K562 (cell line): Measurements from ENCODE around the gene OR4Q2. TPM values are rescaled to one million over a fixed set of nuclear protein-coding genes. Genes with fewer than 3 reads are reported as not detected.

Experiments
- ATAC-seq: fragments of 200-7000 bp; cut with Tn5 transposase; 3 replicates; pipeline ENCODE4 v1.9.1; 2020; ENCODE audit warnings: moderate library complexity
- Bru-seq: library from RNA; stranded (reverse); fragments of 400-500 nt; gene quantifications from one replicate; lab custom pipeline; 2021; lab: Mats Ljungman, UMichigan
- BruChase-seq, 2 experiments: library from RNA; stranded (reverse); fragments of 400-500 nt; gene quantifications; one replicate each; lab custom pipeline; 2021; lab: Mats Ljungman, UMichigan
- BruUV-seq: library from RNA; stranded (reverse); fragments of 400-500 nt; replicated peaks from 2 replicates; lab custom pipeline; 2021; lab: Mats Ljungman, UMichigan
- CTCF ChIA-PET: fragments of 300-600 bp; formaldehyde crosslinking; extraction: SDS; loops from one replicate; lab custom pipeline; 2021; ENCODE audit warnings: low intra/inter-chr PET ratio; lab: Yijun Ruan, JAX
- POLR2A ChIA-PET: fragments of 300-600, 350-650 bp; sonication (Branson Sonifier 250); formaldehyde crosslinking; extraction: SDS; loops from one replicate; lab custom pipeline; 2021; ENCODE audit warnings: antibody characterized with exemption, inconsistent platforms; lab: Yijun Ruan, JAX
- DNase-seq, 4 experiments: peaks; one replicate each; pipeline versions ENCODE4 v3.0.0 to v3.0.0-alpha.2; 2011 to 2018; ENCODE audit warnings: low spot score in 3 of 4, mixed read lengths in 3 of 4; ENCODE audit errors: extremely low read depth in 1 of 4
- FAIRE-seq: peaks from 2 replicates; lab custom pipeline; 2011; peaks lifted over from hg19 to GRCh38; lab: Jason Lieb, UNC
- H2AFZ ChIP-seq: 2 replicates; pipeline ENCODE4 v1.6.0; 2011; ENCODE audit warnings: low read depth, low read length, control low read depth, inconsistent platforms
- H3K27ac ChIP-seq: fragments of 200-600 bp; 3 replicates; pipeline ENCODE4 v1.8.0; 2011; ENCODE audit warnings: low read depth, mild to moderate bottlenecking, control low read depth, inconsistent platforms, low read length, moderate library complexity, mixed read lengths; ENCODE audit errors: extremely low read depth
- H3K27me3 ChIP-seq, 2 experiments: fragments of 300-600 bp in 1 of 2; 2 replicates in 1 of 2; 3 replicates in 1 of 2; pipeline versions ENCODE4 v1.6.0 to v1.8.0; 2011; ENCODE audit warnings: inconsistent platforms in 2 of 2, low read length in 2 of 2, mild to moderate bottlenecking in 1 of 2, mixed read lengths in 1 of 2, moderate library complexity in 1 of 2; ENCODE audit not compliant: control insufficient read depth in 2 of 2, insufficient read depth in 2 of 2
- H3K36me3 ChIP-seq: fragments of 300-600 bp; 3 replicates; pipeline ENCODE4 v1.8.0; 2011; ENCODE audit warnings: mild to moderate bottlenecking, low read length, inconsistent platforms; ENCODE audit not compliant: control insufficient read depth, insufficient read depth
- H3K4me1 ChIP-seq, 2 experiments: fragments of 200-600 bp in 1 of 2; replicated peaks in 1 of 2; 2 replicates in 1 of 2; 3 replicates in 1 of 2; pipeline versions ENCODE4 v1.5.1 to v1.8.0; 2011; ENCODE audit warnings: inconsistent platforms in 2 of 2, low read length in 2 of 2, mild to moderate bottlenecking in 1 of 2, mixed read lengths in 1 of 2, moderate library complexity in 1 of 2; ENCODE audit not compliant: control insufficient read depth in 2 of 2, insufficient read depth in 2 of 2
- H3K4me2 ChIP-seq: 2 replicates; pipeline ENCODE4 v1.6.1; 2011; ENCODE audit warnings: low read length, control low read depth, inconsistent platforms, mixed read lengths; ENCODE audit not compliant: insufficient read depth
- H3K4me3 ChIP-seq: fragments of 200-600 bp; sonication (generic), shearing (Covaris generic); 2 replicates; pipeline ENCODE4 v1.5.1; 2016; ENCODE audit warnings: control low read depth, inconsistent platforms
- H3K79me2 ChIP-seq: fragments of 200-600 bp; 3 replicates; pipeline ENCODE4 v1.8.0; 2011; ENCODE audit warnings: low read length, inconsistent platforms; ENCODE audit not compliant: control insufficient read depth, insufficient read depth
- H3K9ac ChIP-seq, 2 experiments: 2 replicates each; pipeline versions ENCODE4 v1.6.0 to v1.6.1; 2011; ENCODE audit warnings: low read depth in 2 of 2, low read length in 2 of 2, control low read depth in 1 of 2, inconsistent platforms in 1 of 2, mild to moderate bottlenecking in 1 of 2, mixed read lengths in 1 of 2; ENCODE audit not compliant: insufficient read depth in 1 of 2
- H3K9me1 ChIP-seq: one replicate; pipeline ENCODE4 v1.6.0; 2011; ENCODE audit warnings: inconsistent platforms, mild to moderate bottlenecking, low read length, moderate library complexity; ENCODE audit not compliant: control insufficient read depth, insufficient read depth
- H3K9me3 ChIP-seq: replicated peaks from 2 replicates; pipeline ENCODE4 v1.5.1; 2011; ENCODE audit warnings: low read depth, low read length, inconsistent platforms; ENCODE audit not compliant: control insufficient read depth, insufficient read depth
- H4K20me1 ChIP-seq: replicated peaks from 2 replicates; pipeline ENCODE4 v1.6.1; 2011; ENCODE audit warnings: low read length, inconsistent platforms, mixed read lengths; ENCODE audit not compliant: control insufficient read depth, insufficient read depth
- CAMTA2 ChIP-seq: fragments of 250-450 bp; sonication (Bioruptor Pico); conservative IDR thresholded peaks from 2 replicates; pipeline ENCODE4 v1.5.1; 2022
- HDAC2 ChIP-seq: fragments of 450-650 bp; IDR thresholded peaks from 2 replicates; pipeline ENCODE4 v1.6.1; 2016; ENCODE audit warnings: mild to moderate bottlenecking
- KDM1A ChIP-seq, 2 experiments: fragments of 450-650 bp; IDR thresholded peaks; 2 replicates each; pipeline ENCODE4 v1.6.1; 2016; ENCODE audit warnings: mild to moderate bottlenecking in 2 of 2
- SIN3B ChIP-seq: fragments of 450-650 bp; IDR thresholded peaks from 2 replicates; pipeline ENCODE4 v1.6.1; 2017; ENCODE audit warnings: low read depth, mild to moderate bottlenecking, moderate library complexity
- TRIM25 ChIP-seq: fragments of 450-650 bp; IDR thresholded peaks from 2 replicates; pipeline ENCODE4 v1.7.0; 2016; ENCODE audit warnings: borderline replicate concordance
- in situ Hi-C: fragments of 300-500 bp; cut with MboI; formaldehyde crosslinking; loops from 4 replicates; pipeline ENCODE4 v1.15.0; 2018; ENCODE audit warnings: inconsistent platforms, mixed read lengths
- intact Hi-C: fragments of 100-400 bp; cut with micrococcal nuclease; formaldehyde crosslinking; loops from 2 replicates; pipeline ENCODE4 v1.14.2; 2022
- long read RNA-seq, 3 experiments: library from polyadenylated mRNA in 2 of 3; library from RNA in 1 of 3; unstranded in 2 of 3; stranded (forward) in 1 of 3; transcript quantifications; one replicate each; pipeline ENCODE4 v2.0.0, GENCODE V29; 2019 to 2022
- polyA minus RNA-seq, 3 experiments: library from RNA; depleted of rRNA, polyadenylated mRNA; stranded (reverse); fragments of >200 nt; gene quantifications; 2 replicates each; pipeline ENCODE4 v1.2.3, GENCODE V29; 2011
- polyA plus RNA-seq, 8 experiments: library from polyadenylated mRNA; depleted of rRNA in 4 of 8; stranded (reverse) in 5 of 8; unstranded in 3 of 8; fragments of >200 nt; fragmentation: Nextera tagmentation in 2 of 8; fragmentation: Illumina TruSeq in 1 of 8; extraction: Ambion mirVana in 2 of 8; extraction: Trizol in 1 of 8; gene quantifications; 2 replicates each; pipeline versions ENCODE4 v1.2.1 to v1.2.3, GENCODE V29; 2011 to 2014; ENCODE audit warnings: inconsistent platforms in 1 of 8, missing spikeins in 1 of 8
- total RNA-seq, 7 experiments: library from RNA; depleted of rRNA in 6 of 7; stranded (reverse); fragments of >200 nt in 6 of 7; fragmentation: Illumina TruSeq in 2 of 7; extraction: Trizol in 2 of 7; gene quantifications; 2 replicates each; pipeline versions ENCODE4 v1.2.1 to v1.2.3, GENCODE V29; 2011 to 2021; ENCODE audit warnings: low replicate concordance in 1 of 7
- TF ChIP-seq, protein P1 (sequence below): fragments of 450-650 bp; formaldehyde crosslinking; IDR thresholded peaks from 2 replicates; pipeline ENCODE4 v1.4.0; 2022; ENCODE audit warnings: mild to moderate bottlenecking, moderate library complexity
- TF ChIP-seq, protein P2 (sequence below): IDR thresholded peaks from 2 replicates; pipeline ENCODE4 v1.6.1; 2011; ENCODE audit warnings: borderline replicate concordance, low read depth, mild to moderate bottlenecking, moderate library complexity, low read length; ENCODE audit not compliant: insufficient read depth, poor library complexity, severe bottlenecking
- TF ChIP-seq, protein P3 (sequence below): fragments of 250-450 bp; sonication (Bioruptor Pico); IDR thresholded peaks from 2 replicates; pipeline ENCODE4 v1.4.0; 2020; ENCODE audit warnings: mild to moderate bottlenecking
- TF ChIP-seq, protein P4 (sequence below): fragments of 250-450 bp; sonication (Bioruptor Pico); IDR thresholded peaks from 2 replicates; pipeline ENCODE4 v1.5.0; 2020; ENCODE audit warnings: mild to moderate bottlenecking, borderline replicate concordance

The OR4Q2 gene
- not detected in 2 replicates for total RNA-seq (2011; cell fraction: chromatin; rRNA removed; ENCODE audit: low replicate concordance)
- total RNA-seq (2011; cell fraction: nucleolus; rRNA removed), result not detected in 2 replicates
- not detected in 2 replicates for total RNA-seq (2011; cell fraction: nucleoplasm; rRNA removed)
- total RNA-seq (2014; rRNA removed) (not detected in 2 replicates), total RNA-seq (2014; rRNA removed; fragmentation: Illumina TruSeq; extraction: Trizol) (not detected in 2 replicates), total RNA-seq (2015; rRNA removed; fragmentation: Illumina TruSeq; extraction: Trizol) (not detected in 2 replicates), total RNA-seq (2021) (not detected in 2 replicates), polyA plus RNA-seq (2011; rRNA removed) (not detected in 2 replicates), polyA plus RNA-seq (2014; fragmentation: Illumina TruSeq; extraction: Trizol) (not detected in 2 replicates), polyA plus RNA-seq (2014; fragmentation: Nextera tagmentation; extraction: Ambion mirVana) (not detected), polyA plus RNA-seq (2014; rRNA removed) (not detected in 2 replicates), polyA minus RNA-seq (2011; rRNA and poly(A)+ RNA removed) (not detected in 2 replicates), Bru-seq, nascent RNA (not detected), BruChase-seq, experiment 1, labeled RNA remaining after a 2-hour chase (not detected), BruChase-seq, experiment 2, labeled RNA remaining after a 6-hour chase (not detected)
- not detected in 2 replicates for polyA plus RNA-seq (2011; cell fraction: cytosol; rRNA removed)
- polyA plus RNA-seq (2011; cell fraction: nucleus; rRNA removed), result not detected in 2 replicates
- not detected in 2 replicates for polyA plus RNA-seq (2012)
- polyA minus RNA-seq (2011; cell fraction: cytosol; rRNA and poly(A)+ RNA removed), result not detected in 2 replicates
- polyA minus RNA-seq (2011; cell fraction: nucleus; rRNA and poly(A)+ RNA removed), result not detected in 2 replicates
- long read RNA-seq, experiment 1, result 0 reads
- long read RNA-seq, experiment 2, result 0 reads
- long read RNA-seq, experiment 3, result 0 reads

- H3K79me2 ChIP-seq, result no peaks in the 10 kb centered on the region
- CTCF ChIA-PET, result no interaction called here
- H3K9me3 ChIP-seq, result no peaks in the 10 kb centered on the region
- no peaks in the 10 kb centered on the region for H3K9me1 ChIP-seq
- no peak within 1 kb of the TSS for H3K27ac ChIP-seq
- BruUV-seq, result no TSS peak
- no peaks in the 10 kb centered on the region for H3K4me1 ChIP-seq
- 0 out of 2 replicates have a peak within 1 kb of the TSS, but pooled peaks have one; percentile 24 for H2AFZ ChIP-seq
- no peak for DNase-seq
- no peak within 1 kb of the TSS for H3K4me3 ChIP-seq
- H3K9ac ChIP-seq, result no peak within 1 kb of the TSS
- POLR2A ChIA-PET, result no interaction called here
- no peaks in the 10 kb centered on the region for H4K20me1 ChIP-seq
- ATAC-seq, result no peak
- no peak for TF ChIP-seq CAMTA2 (CRISPR knock-in tag)
- TF ChIP-seq, protein P1, sequence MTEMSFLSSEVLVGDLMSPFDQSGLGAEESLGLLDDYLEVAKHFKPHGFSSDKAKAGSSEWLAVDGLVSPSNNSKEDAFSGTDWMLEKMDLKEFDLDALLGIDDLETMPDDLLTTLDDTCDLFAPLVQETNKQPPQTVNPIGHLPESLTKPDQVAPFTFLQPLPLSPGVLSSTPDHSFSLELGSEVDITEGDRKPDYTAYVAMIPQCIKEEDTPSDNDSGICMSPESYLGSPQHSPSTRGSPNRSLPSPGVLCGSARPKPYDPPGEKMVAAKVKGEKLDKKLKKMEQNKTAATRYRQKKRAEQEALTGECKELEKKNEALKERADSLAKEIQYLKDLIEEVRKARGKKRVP (CRISPR knock-in tag), result no peak
- no peak for TF ChIP-seq SIN3B
- TF ChIP-seq, protein P2, sequence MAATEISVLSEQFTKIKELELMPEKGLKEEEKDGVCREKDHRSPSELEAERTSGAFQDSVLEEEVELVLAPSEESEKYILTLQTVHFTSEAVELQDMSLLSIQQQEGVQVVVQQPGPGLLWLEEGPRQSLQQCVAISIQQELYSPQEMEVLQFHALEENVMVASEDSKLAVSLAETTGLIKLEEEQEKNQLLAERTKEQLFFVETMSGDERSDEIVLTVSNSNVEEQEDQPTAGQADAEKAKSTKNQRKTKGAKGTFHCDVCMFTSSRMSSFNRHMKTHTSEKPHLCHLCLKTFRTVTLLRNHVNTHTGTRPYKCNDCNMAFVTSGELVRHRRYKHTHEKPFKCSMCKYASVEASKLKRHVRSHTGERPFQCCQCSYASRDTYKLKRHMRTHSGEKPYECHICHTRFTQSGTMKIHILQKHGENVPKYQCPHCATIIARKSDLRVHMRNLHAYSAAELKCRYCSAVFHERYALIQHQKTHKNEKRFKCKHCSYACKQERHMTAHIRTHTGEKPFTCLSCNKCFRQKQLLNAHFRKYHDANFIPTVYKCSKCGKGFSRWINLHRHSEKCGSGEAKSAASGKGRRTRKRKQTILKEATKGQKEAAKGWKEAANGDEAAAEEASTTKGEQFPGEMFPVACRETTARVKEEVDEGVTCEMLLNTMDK, result no peak
- TF ChIP-seq, protein P3, sequence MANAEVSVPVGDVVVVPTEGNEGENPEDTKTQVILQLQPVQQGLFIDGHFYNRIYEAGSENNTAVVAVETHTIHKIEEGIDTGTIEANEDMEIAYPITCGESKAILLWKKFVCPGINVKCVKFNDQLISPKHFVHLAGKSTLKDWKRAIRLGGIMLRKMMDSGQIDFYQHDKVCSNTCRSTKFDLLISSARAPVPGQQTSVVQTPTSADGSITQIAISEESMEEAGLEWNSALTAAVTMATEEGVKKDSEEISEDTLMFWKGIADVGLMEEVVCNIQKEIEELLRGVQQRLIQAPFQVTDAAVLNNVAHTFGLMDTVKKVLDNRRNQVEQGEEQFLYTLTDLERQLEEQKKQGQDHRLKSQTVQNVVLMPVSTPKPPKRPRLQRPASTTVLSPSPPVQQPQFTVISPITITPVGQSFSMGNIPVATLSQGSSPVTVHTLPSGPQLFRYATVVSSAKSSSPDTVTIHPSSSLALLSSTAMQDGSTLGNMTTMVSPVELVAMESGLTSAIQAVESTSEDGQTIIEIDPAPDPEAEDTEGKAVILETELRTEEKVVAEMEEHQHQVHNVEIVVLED (CRISPR knock-in tag), result no peak
- TF ChIP-seq, protein P4, sequence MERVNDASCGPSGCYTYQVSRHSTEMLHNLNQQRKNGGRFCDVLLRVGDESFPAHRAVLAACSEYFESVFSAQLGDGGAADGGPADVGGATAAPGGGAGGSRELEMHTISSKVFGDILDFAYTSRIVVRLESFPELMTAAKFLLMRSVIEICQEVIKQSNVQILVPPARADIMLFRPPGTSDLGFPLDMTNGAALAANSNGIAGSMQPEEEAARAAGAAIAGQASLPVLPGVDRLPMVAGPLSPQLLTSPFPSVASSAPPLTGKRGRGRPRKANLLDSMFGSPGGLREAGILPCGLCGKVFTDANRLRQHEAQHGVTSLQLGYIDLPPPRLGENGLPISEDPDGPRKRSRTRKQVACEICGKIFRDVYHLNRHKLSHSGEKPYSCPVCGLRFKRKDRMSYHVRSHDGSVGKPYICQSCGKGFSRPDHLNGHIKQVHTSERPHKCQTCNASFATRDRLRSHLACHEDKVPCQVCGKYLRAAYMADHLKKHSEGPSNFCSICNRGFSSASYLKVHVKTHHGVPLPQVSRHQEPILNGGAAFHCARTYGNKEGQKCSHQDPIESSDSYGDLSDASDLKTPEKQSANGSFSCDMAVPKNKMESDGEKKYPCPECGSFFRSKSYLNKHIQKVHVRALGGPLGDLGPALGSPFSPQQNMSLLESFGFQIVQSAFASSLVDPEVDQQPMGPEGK (CRISPR knock-in tag), result no peak
- no peak for TF ChIP-seq TRIM25
- TF ChIP-seq KDM1A (IDR thresholded peaks at IDR 0.05), result no peak
- TF ChIP-seq HDAC2, result no peak
- intact Hi-C loops, result no loop called here
- in situ Hi-C loops, result no loop called here
- no peaks in the 10 kb centered on the region for H3K36me3 ChIP-seq
- FAIRE-seq, result no peak
- no peak within 1 kb of the TSS for H3K4me2 ChIP-seq
- H3K27me3 ChIP-seq, result no peaks in the 10 kb centered on the region
Observed at GRCh38 chr14:20001863-20002262, at the start of gene OR4Q2. Gene OR4Q2, plus strand, starts transcription at chr14:20002163.
